ENCODE measurements around the gene SCMH1.

The SCMH1 gene

DNA sequence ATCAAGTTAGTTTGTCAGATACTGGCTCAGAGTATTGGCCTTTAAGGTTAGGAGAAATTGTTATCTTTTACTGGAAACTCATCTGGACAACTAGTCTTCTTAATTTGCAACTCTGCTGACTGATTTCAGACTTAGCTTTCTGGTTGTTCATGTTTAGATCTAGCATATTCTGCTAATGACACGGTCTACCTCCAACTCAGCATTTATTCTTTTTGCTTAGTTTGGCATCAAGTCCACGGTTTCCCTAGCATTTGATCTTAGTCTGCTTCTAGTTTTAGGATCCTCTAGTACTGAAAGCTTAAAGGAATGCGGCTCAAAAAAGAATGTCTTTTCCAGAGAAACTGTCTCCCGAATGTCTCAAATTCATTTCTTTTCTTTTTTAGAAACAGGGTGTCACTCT is 145.0 kb downstream of the SCMH1 start:
- DNase-seq (ENCODE audit: low read depth) = peak; percentile 12

DNA sequence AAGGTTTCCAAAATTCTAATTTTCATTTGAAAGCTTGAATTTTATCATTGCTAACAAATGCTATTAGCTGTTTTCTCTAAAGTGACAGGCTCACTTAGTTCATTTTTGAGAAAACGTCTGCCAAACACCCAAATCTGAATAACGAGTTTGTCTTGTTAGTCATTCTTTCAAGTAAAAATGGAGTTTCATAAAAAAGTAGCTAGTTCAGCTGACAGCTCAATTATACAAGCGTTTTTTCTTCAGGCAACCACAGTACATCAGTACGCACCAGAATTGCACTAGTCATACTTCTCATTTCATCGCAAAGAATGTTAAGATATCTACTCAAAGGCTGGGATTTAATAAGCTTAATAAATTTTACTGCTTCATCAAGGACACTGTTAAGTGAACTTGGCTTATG is 148.3 kb downstream of the SCMH1 start:
- DNase-seq (ENCODE audit: low read depth) = peak; percentile 21

DNA sequence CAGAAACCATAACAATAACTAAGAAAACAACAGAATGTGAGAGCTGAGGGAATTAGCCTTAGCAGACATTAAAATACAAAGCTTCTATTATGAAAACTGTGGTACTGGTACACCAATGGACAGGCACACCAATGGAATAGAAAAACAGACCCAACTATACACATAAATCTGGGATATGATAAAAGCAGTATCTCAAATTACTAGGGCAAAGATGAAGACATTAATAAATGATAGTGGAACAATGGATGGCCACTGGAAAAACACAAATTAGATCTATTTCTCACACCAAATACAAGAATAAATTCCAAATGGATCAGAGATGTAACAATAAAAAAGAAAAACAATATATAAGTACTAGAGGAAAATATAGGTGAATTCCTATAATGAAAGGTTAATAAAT is 155.2 kb downstream of the SCMH1 start:
- no peak for DNase-seq (ENCODE audit: low read depth)

DNA sequence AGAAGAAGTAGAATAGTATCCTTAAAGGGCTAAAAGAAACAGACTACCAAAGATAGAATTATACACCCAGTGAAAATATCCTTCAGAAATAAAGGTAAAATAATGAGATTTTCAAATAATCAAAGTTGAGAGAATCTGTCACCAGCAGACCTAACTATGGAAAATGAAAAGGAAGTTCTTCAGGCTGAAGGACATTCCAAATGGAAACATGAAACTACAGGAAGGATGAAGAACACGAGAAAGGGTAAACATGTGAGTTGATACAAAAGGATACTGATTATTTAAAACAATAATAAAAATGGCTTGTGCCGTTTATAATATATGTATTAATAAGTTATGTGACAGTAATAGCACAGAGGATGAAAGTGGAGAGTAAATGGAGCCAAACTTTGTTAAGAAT is 163.5 kb downstream of the SCMH1 start:
- no peak for DNase-seq (ENCODE audit: low read depth)

DNA sequence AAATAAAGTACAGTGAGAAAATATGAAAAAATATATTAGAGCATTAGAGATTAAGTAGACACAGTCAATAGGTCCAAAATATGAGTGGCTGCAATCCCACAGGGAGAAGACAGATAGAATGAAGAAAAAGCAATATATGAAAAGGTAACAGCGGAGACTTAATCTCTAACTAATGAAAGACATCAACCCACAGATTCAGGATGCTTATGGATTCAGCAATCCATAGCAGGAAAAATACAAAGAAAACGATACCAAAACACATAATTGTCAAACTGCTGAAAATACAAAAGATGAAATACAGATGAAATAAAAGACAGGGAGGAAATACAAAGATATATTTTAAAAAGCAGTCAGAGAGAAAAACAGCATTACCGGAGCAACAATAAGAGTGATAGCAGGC is 163.9 kb downstream of the SCMH1 start:
- DNase-seq (ENCODE audit: low read depth) = no peak

DNA sequence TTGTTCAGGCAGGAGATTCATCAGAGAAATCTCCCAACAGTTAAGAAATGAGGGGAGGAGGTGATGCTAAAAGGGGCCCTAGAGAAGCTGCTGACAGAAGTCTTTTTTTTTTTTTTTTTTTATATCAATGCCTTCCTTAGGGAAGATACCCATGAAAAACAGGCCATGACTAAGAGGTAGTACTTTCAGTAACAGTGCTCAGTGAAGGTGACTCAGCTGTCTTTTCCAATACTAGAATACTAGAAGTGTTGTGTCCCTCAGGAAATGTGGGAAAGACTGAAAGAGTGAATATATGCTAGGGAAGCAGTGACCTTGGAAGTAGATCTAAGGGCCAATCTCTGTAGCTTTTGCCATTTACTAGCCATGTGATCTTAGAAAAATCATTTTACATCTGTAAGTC is 168.1 kb downstream of the SCMH1 start:
- DNase-seq (ENCODE audit: low read depth) = peak; percentile 79

DNA sequence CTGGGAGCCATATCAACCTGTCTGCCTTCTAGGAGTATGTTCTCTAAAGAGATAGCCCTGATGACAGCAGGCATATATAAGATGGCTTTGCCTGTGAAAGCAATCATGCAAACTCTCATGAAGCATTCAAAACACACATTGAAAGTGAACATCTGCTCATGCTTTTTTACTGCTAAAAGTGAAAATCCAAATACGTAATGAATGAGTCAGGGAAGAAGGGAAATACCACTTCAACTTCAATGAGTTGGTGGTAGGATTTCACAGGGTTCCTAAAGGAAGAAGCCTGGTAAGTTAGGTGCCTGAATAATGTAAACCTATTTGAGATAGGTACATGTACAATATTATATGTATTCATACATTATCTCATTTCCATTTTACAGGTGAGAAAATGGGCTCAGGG is 170.1 kb downstream of the SCMH1 start:
- peak; percentile 71 for DNase-seq (ENCODE audit: low read depth)

DNA sequence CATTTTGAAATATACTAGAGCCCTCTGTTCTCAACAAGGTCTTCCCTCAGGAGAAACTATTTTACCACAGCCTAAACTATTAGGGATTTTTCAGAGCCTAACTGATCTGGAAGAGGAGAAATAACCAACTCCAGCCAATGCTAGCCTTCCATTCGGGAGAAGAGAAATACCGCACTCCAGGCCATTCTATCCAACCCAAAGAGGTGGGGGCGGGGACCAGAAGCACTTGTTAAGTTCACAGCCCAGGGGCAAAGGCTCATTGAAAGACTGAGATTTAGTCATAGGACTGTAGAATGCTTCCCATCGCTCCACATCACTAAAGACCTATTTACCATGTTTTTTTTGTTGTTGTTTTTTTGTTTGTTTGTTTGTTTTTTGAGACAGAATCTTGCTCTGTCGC is 185.2 kb downstream of the SCMH1 start:
- DNase-seq (ENCODE audit: low read depth) = no peak

DNA sequence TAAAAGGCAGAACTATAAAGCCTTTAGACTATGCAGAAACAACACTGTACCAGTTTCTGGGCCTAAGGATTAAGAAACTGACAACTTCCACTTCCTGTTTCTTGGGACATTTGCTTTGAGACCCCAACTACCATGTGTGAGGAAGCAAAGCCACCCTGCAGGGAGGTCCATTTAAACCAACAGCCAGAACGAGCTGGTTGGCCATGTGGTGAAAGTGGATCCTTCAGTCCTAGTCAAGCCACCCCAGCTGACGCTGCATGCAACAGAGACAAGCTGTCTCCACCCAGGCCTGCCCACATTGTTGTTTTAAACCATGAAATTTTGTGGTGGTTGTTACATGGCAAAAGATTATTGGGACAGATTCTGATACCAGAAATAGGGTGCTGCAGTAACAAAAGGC is 188.8 kb downstream of the SCMH1 start:
- DNase-seq (ENCODE audit: low read depth) = no peak

DNA sequence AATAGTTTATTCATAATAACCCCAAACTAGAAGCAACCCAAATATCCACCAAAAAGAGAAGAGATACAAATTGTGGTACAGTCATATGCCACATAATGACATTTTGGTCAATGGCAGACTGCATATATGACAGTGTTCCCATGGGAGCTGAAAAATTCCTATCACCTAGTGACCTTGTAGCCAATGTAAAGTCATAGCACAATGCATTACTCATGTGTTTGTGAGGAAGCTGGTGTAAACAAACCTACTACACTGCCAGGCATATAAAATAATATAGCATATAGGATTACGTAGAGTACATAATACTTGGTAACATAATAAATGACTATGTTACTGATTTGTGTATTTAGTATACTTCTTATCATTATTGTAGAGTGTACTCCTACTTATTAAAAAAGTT is 191.1 kb downstream of the SCMH1 start:
- DNase-seq (ENCODE audit: low read depth) = no peak

DNA sequence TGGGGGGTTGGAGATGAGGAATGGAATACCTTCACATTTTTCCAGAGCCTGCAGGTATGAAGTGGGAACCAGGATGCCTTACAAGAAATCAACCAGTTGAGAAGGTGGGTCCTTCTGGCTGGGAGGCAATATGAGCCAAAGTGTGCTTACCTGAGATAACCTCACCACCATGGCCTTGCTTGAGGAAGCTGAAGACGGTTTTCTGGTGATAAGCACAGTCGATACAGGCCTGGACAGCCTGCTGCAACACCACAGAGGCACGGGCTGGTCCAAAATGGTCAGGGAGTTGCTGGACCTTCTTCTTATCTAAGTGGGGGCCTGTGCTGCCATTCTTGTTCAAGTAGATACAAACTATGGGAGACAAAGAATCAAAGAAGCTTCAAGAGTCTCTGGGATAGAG is 193.6 kb downstream of the SCMH1 start:
- no peak for DNase-seq (ENCODE audit: low read depth)

DNA sequence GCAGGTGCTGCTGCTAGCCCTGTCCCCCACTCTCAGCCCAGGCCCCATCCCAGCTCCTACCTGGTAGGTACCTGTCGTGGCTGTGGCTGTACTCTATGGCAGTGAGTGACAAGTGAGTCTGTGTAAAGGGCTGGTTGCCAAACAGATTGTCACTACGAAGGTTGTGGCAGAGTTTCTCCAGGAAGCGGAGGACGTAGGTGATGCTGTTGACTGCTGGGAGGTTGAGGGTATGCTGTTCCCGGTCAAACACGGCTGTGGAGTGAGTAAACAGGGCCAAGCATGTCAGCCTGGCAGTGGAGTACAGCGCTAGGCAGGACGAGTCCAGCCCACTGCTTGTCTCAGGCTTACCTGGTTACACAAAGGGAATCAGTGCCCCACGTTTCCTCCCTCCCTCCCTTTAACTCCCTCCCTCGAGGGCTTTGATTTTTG is 195.7 kb downstream of the SCMH1 start:
- no peak for DNase-seq (ENCODE audit: low read depth)

DNA sequence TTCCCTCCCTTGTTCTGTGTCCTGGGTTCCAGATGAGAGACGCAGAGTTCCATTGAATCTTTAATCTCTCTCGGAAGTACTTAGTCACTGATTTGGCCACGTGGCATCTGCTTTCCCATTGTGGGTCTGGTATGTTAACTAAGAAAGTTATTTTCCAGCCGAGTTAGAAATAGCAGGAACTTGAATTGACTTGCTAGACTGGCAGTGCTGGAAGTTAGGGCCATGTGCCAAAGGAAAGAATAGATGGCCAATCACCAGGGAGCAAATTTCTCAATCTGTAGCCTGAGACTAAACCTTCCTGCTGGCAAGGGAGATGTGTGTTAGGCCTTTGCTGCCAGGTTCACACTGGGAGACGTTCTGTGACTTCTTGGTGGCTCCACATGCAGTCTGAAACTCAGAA is 196.4 kb downstream of the SCMH1 start:
- DNase-seq (ENCODE audit: low read depth) = peak; percentile 57

DNA sequence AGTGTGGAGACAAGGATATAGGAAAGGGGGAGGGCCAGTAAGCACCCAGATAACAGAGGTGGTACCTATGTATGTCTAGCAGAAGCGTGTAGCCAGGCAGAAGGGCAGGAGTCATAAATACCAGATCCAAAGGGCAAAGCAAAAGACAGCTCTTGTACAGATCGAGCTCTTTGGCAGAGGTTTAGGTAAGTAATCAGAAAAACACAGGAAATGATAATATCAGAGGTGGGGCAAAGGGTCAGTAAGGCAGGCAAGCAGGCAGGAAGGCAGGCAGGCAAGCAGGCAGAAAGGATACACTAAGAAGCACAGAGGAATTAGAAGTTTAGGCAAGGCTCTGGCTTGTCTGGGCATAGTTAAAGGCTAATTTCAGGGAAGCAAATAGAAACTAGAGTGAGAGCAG is 197.9 kb downstream of the SCMH1 start:
- DNase-seq (ENCODE audit: low read depth) = no peak

DNA sequence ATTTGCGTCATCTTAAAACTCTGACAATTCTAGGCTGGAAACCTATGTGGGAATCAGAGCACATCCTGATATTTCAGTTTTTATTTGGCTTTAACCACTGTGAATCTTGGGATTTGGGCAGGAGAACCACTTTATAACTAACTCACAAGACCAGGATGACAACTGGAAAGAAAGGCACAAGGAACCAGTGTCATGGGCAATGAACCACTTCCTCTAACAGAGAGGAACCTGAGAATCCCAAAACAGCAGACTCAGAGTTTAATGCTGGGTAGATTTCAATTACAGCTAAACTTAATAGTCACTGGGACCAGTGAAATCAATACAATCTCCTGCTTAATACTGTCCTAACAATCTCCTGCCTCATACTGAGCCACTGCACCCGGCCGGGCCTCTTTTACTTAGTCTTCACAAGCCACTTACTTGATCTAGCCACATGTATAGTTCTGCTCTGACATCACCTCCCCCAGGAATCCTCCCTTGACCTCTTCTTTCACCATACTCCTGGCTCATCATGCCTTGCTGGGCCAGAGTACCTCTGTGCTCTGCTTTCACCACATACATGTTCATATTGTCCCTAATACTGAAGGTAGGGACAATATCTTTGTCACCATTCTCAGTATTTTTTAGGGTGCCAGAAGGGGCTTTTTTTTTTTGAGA is 200.4 kb downstream of the SCMH1 start:
- no peak for DNase-seq (ENCODE audit: low read depth)

DNA sequence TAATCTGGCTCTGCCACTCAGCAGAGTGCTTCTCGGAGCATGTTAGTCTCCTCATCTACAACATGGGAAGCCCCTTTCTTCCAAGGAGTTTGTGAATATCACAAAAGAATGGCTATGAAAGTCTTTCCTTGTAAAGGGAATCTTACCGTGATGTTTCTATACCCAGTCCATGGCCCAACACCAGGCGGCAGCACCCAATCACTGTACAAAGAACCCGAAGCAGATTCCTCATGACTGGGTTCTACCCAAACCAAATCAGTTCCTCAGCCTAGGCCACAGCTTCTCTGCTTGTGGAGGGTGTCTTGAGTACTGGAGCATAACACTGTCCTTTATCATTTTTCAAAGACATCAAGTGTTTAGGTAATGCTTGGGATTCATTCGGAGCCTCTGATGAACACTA is 204.0 kb downstream of the SCMH1 start:
- no peak for DNase-seq (ENCODE audit: low read depth)

DNA sequence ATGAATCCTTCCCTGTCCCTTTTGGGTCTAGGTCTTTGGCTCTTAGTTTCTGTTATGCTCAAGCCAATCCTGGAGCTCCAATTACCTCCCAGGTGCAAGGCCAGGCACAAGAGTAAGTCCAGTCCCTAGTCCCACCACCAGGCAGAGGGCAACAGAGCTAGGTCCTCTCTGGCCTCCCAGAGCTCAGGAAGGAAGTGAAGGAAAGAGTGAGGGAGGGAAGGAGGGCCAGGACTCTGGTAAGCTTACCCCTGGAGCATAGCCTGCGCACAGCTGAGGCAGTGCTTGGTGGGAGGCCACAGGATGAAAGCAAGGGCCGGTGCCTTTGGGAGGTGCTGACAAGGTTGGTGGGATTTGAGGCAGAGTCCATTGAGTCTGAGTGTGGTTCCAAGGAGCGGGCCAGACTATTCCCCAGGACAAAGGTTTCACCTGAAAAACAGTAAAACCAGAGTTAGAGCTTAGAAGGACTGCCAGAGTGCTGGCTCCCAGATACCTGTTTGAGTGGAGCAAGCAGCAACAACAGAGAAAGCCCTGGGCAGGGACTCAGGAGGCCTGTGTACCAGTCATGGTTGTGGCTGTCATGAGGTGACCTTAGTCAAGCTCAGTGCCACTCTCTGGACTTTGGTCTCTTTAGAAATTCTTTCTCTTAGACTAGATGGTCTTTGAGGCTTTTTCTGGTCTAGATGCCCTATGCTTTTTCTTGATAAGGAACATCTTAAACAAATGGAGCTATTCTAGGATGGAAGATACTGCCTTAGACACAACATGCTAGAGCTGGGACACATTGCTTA is 204.8 kb downstream of the SCMH1 start:
- no peak for DNase-seq (ENCODE audit: low read depth)

DNA sequence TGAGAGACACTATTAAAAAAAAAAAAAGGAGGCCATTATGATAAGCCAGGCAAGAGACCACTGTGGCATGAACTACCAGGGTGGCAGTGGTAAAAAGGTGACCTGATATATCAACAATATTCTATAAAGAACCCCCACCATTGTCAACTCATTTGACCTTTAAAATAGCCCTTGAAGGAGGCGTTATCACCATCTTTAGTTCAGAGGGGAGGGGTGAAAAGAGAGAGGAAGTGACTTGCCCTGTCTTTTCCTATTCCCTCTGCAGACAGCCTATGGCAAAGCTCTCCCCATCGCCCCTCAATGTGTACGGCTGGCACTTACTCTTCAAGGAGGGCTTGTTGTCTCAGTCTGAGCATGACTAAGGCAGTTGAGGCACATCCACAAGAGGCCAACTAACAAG is 208.8 kb downstream of the SCMH1 start:
- DNase-seq (ENCODE audit: low read depth) = no peak

DNA sequence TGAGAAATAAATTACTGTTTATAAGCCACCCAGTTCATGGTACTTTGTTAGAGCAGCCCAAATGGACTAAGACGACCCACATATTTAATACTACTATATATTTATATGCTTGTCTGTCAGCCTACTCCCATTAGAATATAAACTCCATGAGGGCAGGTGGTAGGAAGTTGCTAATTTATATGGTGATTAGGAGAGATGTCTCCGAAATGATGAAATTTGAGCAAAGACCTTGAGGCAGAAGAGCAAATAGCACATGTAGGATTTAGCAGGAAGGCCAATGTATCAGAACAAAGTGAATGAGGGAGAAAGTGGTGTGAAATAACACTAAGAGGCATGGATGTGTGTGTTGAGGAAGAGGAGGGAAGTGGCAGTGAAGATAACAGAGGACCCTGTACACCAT is 210.0 kb downstream of the SCMH1 start:
- no peak for DNase-seq (ENCODE audit: low read depth)

DNA sequence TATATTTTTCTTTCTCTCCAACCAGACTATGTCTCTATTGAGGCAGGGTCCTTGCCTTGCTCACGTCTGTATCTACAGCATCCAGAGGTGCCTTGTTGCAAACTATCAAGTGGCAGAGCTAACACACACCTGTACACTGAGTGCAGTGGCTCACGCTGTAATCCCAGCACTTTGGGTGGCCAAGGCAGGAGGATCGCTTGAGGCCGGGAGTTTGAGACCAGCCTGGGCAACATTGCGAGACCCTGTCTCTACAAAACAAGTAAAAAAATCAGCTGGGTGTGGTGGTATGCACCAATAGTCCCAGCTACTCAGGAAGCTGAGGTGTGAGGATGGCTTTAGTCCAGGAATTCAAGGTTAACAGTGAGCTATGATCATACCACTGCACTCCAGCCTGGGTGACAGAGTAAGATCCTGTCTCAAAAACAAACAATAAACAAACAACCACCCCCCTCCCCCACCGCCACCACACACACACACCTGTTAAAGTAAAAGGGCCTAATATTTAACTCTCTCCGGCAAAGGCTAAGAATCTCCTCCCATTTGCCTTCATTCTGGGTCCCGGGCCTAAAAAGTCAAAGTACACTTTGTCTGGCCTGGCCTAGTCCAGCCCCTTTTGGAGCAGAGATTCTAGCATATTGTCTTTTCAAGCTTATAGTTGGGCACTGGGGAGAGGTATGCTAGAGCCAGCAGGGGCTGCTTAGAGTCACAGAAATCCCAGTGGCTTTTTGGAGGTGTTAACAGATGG is 211.1 kb downstream of the SCMH1 start:
- no peak for DNase-seq (ENCODE audit: low read depth)

DNA sequence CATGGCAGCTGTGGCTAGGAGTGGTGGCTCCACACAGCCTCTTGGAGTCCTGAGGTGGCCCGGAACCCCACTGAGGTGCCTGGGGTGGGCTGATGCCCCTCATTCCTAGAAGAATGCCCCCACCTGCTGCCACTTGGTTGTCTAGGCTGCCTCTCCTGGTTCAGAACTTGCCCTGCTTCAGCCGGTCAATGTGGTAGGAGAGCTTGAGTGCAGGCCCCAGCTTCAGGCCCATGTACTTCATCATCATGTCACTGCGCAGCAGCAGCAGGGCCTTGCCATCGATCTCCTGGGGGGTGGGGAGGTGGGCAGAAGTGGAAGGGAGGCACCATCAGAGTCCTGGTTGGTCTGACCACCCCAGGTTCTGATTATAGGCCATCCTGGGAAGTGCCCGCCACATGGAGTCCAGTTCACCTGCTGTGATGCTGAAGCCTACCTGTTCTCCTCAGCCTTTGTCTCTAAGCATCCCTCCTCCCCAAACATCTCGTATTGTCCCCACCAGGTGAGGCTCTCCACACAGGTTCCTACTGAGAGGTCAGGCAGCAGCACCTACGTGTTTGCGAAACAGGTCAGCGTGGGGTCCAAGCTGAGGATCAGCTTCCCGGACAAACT is 214.0 kb downstream of the SCMH1 start:
- no peak for DNase-seq (ENCODE audit: low read depth)

DNA sequence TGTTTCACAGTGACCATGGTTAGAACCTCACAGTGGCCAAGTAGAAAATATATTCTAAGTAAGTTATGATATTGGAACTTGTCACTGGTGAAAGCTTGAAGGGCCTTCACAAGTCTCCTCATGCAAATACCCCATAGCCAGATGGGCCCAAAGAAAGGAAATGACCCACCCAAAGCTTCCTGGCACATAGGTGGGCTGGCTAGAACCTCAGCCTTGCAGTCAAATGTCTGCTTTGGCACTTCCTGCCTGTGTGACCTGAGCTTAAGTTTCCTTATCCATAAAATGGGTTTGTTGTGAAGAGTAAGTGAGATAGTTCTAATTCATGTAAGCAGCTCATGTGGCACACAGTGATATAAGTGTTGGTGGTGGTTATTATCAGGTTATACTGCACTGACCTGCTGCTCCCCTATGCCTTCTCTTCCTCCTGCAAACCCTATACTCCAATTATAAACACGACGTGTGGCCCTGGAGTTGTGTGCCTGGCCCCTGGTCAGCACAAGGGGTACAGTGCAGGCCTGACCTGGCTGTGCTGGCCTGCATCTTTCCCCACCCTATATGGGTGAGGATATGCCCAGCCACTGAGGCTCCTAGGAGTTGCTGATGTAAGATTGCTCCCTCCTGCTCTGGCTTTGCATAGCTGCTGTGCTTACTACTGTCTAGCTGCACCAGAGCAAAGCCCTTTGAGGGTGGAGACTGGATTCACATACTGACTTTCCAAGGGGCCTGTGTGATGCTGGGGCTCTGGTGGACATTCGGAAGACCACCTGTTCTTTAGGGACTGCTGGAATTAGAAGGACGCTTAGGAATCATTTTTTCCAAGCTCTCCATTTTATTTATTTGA is 215.9 kb downstream of the SCMH1 start:
- DNase-seq (ENCODE audit: low read depth) = no peak
